ENCODE results near the gene PAK6.

DNA sequence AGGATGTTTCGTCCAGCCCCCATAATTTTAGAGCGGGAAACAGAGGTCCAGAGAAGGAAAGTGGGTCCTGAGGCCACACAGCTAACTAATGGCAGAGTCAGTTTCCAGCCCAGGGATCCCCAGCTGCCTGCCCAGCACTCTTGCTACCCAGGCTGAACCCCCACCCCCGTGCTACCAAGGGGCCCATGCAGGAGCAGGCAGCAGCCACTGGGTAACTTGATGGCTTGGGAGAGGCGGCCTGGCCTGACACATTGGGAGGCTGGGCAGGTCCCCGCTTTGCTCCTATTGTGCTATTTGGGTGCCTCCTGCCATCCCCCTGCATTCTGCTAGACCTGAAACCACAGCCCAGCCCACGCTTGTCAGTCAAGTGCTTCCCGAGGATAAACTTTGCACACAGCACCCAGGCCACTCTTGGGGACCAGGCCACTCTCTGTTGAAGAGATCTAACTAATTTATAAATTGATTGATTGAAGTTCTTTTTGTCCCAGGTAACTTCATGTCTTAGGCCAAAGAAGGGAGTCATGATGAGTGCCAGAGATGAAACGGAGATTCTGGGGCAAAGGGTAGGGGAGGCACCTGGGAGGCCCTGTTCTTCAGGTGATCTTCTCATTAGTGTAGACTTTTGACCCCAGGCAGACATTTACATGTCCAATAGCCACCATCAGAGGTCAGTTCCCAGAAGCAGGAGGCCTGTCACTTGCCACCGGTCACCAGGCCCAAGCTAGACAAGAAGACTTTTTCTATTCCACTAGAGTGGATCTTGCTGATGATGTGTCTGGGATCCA, 7.0 kb downstream of the PAK6 start:
- TF ChIP-seq, protein P1, sequence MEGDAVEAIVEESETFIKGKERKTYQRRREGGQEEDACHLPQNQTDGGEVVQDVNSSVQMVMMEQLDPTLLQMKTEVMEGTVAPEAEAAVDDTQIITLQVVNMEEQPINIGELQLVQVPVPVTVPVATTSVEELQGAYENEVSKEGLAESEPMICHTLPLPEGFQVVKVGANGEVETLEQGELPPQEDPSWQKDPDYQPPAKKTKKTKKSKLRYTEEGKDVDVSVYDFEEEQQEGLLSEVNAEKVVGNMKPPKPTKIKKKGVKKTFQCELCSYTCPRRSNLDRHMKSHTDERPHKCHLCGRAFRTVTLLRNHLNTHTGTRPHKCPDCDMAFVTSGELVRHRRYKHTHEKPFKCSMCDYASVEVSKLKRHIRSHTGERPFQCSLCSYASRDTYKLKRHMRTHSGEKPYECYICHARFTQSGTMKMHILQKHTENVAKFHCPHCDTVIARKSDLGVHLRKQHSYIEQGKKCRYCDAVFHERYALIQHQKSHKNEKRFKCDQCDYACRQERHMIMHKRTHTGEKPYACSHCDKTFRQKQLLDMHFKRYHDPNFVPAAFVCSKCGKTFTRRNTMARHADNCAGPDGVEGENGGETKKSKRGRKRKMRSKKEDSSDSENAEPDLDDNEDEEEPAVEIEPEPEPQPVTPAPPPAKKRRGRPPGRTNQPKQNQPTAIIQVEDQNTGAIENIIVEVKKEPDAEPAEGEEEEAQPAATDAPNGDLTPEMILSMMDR (IDR thresholded peaks at IDR 0.05; ENCODE audit: low read depth, low read length) = no peak
- no peak for TF ChIP-seq EZH2phosphoT487 (IDR thresholded peaks at IDR 0.05; ENCODE audit: low read depth)
